GM18502 (cell line): ENCODE results near the gene LCE3A.
"Not testable (repeated sequence)": the region's sequence is repeated elsewhere in the genome, so short reads cannot be mapped to it uniquely, and the experiment has no call there.

Experiments used
- ATAC-seq: cut with Tn5 transposase; IDR thresholded peaks from one replicate; pipeline ENCODE4 v1.9.1; 2021; ENCODE audit warnings: mild to moderate bottlenecking; ENCODE audit not compliant: unreplicated experiment, poor library complexity

The LCE3A gene, protein sequence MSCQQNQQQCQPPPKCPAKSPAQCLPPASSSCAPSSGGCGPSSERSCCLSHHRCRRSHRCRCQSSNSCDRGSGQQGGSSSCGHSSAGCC

DNA sequence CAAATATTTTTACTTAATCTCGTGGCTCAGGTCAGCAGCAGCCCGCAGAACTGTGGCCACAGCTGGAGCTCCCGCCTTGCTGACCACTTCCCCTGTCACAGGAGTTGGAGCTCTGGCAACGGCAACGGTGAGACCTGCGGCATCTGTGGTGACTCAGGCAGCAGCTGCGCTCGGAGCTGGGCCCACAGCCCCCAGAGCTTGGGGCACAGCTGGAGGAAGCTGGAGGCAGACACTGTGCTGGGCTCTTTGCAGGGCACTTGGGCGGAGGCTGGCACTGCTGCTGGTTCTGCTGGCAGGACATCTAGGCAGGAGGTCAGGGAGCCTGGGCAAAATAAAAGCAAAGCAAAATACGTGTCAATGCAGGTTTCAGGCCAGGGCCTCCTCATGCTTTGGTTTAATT is at the start of gene LCE3A:
LCE3A (minus strand) TSS at position 301 of the 400 bp plus-strand sequence; CDS start at position 301, 0 bp downstream.
- no peak for ATAC-seq

DNA sequence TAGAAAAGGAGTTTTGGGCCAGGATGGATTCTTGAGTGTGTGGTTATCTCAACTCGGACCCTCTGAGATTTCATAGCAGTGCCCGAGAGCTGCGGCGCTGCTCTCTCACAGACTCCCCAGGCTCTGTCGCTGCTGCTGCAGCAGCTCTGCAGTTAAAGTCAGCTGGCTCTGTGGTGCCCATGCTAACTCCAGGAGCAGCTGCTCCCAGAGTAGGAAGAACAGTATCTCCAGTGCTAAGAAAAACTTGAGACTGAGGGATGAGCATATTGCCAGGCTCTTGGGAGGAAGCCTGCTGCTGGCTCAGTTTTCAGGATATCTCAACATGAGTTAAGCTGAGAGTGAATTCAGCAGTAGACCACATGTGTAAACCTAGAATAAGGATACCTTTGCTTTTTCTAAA is 44.7 kb upstream of the LCE3A start:
- ATAC-seq = no peak

DNA sequence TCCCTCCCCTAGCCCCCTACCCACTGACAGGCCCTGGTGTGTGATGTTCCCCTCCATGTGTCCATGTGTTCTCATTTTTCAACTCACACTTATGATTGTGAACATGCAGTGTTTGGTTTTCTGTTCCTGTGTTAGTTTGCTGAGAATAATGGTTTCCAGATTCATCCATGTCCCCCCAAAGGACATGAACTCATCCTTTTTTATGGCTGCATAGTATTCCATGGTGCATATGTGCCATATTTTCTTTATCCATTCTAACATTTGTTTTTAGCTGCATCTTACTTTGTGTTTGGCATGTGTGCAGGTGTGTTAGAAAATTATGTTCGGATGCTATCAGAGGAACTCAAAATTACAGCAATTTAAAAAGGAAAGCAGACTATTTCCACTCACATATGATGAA is 43.3 kb upstream of the LCE3A start:
- not testable (repeated sequence) for ATAC-seq

DNA sequence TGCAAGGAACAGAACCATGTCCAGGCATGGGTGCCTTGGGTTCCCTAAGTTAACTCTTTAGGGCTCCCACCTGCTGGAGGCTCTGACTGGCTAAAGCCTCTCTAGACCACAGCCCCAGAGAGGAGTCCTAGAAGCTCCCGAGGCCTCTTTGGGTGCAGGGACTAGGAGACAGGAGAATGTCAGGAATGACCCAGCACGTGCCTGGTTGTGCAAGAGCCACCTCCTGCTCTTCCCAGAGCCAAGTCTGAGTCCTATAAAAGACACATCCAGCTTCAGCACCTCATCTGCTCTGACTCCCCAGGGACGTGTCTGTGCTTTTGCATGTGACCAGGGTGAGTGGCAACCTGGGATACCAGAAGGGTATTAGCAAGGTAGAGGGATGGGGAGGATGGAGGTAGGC is 40.2 kb upstream of the LCE3A start, which contains the start of gene LCE2D:
LCE2D (plus strand) TSS at position 283 of the 400 bp plus-strand sequence. CDS start 726 bp downstream, outside the sequence.
- no peak for ATAC-seq

DNA sequence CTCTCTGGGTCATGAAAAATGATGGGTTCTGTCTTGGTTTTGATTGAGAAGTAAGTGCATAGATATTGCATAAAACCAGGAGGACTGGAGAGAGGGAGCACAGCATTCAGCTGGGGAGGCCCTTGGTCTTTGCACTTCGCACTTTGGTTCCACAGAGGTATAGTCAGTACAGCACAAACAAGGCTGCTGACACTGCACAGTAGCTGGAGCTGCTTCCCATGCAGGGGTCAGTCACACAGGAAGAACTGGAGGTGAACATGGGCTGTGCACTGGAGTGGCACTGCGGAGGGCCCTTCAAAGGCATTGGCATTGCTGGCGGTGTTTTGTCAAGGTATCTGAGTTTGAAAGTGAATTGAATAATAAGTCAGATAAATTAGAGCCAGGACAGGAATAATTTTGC is 35.7 kb upstream of the LCE3A start:
- no peak for ATAC-seq

DNA sequence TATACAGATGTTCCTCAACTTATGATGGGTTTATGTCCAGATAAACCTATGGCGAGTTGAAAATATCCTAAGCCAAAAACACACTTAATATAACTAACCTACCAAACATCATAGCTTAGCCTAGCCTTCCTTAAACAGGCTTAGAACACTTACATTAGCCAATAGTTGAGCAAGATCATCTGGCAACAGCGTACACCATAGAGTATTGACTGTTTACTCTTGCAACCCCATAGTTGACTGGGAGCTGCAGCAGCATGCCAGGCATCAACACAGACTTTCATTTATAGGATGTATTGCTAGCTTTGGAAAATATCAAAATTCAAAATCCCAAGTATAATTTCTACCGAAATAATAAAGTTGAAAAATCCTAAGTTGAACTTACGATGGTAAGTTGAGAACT is 34.8 kb upstream of the LCE3A start:
- no peak for ATAC-seq

DNA sequence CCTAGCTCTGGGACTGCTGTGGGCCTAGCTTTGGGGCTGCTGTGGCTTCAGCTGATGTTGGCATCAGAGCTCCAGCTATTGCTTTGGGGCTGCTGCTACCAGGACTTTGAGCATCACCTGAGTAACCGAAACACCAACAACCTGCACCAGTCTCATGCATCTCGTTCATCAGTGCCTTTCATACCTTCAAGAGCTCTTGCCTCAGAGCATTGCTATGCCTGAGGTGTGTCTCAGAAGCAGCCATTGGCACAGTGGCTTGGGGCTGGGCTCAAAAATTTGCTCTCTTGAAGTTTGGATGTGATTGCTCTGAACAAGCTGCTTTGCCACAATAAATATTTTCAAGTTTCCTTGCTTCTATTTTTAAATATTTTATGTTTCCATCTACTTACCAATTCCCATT is 33.6 kb upstream of the LCE3A start:
- no peak for ATAC-seq

DNA sequence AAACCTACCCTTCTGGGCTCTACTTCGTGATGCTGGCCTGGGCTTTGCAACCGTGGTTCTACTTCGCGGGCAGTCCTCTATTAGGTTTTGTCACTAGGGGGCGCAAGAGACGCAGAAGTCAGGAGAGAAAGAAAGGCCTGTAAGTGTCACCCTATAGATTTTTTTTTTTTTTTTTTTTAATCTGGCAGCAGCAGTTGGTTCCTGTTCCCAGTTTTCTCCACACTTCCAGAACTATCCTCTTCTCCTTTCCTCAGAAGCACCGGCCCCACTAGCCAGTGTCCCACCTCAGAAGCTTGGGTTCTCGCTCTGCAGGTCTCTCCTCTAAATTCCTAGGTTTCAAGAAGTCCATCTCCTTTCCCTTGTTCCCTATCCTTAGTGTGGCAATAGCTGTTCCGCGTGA is 31.2 kb upstream of the LCE3A start:
- ATAC-seq = no peak

DNA sequence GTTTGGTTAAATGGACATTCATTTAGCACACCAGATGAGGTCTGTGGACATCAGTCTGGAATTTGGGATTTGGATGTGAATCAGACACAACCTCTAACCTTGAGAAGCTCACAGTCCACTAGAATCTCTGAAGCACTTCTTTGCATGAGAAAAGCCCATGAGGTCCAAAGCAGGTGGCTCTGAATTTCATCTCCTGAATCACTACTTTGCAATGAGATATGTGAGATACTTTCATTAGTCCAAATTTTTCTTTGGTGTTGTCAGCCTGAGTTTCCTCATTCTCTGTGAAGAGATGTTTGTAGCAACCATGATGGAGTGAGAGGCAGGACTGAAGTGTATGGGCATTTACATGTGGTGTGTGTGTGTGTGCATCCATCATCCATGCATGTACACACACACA is 23.8 kb upstream of the LCE3A start:
- no peak for ATAC-seq

DNA sequence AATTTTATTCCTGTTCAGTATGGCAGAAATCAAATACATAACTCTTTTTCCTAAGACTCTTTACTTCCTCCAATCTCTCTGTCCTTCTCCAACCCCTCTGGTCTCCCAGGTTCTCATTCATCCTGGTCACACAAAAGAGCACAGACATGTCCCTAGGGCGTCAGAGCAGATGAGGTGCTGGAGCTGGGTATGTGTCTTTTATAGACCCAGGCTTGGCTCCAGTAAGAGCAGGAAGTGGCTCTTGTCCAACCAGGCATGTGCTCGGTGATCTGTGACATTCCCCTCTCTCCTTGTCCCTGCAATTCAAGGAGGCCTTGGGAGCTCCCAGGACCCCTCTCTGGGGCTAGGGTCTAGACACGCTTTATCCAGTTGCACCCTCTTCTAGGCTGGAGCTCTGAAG is 22.2 kb upstream of the LCE3A start:
- no peak for ATAC-seq

DNA sequence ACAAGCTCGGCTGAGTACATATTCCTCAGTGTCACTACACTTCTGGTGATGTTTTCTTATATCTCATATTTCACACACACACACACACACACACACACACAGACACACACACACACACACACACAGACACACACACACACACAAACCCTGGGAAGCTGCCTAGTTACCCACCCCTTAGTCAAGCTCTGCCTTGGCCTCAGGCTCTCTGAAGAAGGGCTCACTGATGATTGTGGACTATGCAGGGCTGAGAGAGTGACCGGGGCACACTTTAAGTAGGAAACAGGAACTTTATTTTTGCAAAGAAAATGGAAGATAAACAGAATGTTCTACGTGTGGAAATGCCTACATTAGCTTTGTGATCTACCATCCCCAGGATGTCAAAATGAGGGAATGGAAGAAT is 21.0 kb upstream of the LCE3A start:
- ATAC-seq = no peak

DNA sequence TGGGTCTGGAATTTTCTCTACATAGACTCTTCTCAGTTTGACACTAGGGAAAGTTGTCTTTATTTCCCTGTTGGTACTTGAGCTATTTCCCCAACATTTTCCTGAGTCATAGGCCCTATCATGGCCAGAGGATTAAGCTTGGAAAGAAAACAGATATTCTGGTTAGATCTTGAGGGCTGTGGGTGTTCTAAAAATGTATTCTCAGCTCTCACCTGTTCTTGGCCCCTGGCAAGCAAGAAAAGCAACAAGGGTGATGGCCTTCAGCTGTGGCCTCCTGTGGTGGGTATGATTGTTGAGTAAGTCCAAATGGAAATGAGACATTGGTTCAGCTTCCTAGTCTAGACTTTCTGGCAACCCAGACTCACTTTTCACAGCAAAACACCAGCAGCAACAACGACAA is 17.4 kb upstream of the LCE3A start:
- ATAC-seq = no peak

DNA sequence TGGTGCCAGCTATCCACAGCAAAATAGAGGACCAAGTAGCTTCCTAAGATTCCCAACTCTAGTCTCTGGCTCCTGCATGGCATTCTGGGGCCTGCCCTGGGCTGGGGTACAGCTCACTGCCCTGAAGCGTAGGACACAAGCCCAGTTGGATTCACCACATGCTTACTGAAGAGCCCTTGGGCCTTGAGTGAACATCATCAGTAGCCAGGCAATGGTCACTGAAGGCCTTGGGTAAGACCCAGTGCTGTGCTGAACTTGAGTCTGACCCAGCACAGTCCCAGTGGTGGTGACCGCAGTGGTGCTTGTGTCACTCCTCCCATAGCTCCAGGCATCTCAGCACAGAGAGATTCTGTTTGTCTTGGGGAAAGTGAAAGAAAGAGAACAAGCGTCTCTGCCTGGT is 7.7 kb upstream of the LCE3A start:
- ATAC-seq = no peak

DNA sequence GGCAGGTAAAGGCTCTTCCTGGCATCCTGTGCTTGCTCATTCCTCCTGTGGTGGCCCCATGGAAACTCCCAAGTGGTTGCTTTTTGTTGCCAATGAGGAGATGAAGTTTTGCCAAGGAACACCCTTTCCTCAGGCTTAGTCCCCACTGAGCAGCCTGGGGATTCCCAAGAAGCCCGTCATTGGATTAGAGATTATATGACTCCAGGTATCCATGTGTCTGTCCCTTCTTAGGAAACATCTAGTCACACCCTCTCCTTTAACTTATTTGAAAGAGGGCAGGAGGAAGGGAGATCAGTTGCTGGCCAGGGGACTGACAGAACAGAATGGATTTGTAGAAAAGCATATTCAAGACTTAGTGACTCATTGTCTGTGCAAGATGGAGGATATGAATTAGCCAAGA is 3.8 kb upstream of the LCE3A start:
- ATAC-seq = no peak

DNA sequence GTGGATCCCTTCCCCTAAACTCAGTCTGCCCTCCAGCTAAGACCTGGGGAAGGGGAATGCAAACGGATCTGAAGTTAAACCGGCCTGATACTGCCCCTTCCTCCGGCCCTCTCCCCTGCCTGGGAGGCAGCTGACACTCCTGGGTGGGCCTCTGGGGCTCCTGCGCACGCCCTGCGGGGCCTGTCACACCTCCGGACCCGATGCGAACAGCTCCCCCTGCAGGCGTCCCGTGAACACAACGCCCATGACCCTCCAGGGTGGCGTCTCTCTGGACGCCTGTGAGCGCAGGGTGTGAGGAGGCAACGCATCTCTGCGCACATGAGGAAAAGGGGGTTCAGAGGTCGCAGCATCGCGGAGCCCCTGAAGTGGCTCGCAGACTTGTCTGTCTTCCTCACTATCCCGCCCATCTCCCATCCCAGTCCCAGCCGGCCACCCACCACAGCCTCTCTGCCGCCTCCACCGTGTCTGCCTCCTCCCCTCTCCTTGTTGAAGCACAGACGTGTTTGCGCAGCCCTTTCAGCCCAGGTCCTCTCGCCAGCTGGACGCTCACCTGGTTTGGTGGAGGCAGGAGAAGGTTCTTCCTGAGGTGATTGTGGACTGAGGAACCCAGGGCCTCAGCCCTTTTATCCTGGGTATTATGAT is 421 bp upstream of the LCE3A start:
- no peak for ATAC-seq

DNA sequence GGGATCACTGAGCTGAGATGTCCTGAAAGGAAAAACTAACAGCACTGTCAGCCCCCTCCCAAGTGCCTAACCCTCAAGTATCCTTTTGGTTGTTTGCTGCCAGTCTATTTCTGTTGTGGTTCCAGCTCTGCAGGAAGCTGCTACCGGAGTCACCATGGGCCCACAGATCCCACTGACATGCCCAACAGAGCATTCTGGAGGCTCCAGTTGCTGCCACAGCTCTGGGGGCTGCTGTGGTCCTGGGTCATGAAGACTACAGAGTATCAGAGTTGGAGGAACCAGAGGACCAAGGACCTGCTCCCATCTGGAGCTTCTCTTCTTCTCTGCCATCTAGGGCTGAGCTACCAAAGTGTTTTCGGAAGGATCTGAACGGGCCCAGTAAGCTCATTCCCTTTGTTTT is 910 bp downstream of the LCE3A start:
- no peak for ATAC-seq

DNA sequence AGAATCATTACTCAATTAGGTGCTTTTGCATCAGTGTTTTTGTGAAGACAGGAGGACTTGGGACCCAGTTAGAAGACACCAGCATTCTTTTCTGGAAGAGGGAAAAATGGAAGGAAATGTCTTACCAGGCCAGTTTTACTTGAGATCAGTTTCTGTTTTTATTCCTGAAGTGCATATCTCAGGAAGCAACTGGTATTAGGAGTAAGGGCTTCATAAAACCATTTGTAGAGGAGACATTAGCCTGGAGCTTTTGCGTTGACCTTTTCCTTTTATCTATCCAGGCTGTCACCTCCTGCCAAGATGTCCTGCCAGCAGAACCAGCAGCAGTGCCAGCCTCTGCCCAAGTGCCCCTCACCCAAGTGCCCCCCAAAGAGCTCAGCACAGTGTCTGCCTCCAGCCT is 9.4 kb downstream of the LCE3A start, which contains the start of gene LCE3B:
LCE3B (plus strand) TSS at position 301 of the 400 bp plus-strand sequence; CDS start at position 301, 0 bp downstream.
- no peak for ATAC-seq

DNA sequence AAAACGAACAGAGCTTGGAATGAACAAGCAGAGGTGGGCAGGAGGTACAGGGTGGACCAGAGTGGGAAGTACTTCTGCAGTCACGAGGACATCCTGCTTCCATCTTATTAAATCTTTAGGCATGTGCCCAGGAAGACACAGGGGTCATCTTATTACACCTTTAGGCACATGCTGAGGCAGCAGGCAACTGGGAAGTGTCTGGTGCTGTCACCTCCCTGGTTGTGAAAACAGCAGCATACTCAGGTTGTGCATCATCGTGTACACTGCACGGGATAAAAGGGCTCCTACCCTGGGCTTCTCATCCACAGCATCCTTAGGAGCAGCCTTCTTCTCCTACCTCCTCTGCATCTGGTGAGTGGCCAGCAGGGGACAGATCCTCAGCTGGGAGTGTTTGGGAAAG is 23.0 kb downstream of the LCE3A start, which contains the start of gene LCE3C:
LCE3C (plus strand) TSS at position 301 of the 400 bp plus-strand sequence. CDS start 498 bp downstream, outside the sequence.
- no peak for ATAC-seq

DNA sequence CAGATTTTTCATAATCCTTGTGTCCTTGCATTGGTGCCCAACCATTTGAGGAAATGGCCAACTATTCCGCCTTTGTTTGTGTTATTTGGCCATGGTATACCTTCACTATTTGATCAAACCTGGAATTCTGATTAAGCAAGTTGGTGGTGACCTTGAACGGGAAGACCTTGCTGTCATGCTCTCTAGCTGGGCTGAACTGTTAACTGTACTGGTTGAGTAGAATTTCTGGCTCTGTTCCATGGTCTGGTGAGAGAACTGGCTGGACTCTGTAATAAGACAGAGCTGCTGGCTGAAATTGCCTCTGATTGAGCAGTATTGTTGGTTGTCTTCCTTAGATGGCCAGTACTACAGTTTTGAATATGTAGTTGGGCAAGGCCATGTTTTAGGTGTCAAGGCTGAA is 25.9 kb downstream of the LCE3A start:
- no peak for ATAC-seq

DNA sequence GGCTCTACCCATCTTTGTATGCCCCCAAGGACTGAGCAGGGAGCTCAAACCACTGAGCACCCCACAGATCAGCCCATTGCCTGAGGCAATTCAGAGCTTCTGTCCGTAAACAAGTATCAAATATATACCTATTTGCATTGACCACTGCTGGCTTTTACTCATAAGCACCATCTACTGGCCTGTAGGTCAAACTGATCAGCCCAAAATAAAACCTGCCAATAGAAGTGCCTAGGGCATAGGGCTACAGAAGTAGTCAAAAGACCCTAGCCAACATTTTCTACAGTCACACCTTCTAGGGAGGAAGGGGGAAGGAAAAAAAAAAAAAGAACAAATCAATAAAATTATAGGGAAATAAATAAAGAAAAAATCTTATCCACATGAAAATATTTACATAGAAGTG is 37.3 kb downstream of the LCE3A start:
- no peak for ATAC-seq

DNA sequence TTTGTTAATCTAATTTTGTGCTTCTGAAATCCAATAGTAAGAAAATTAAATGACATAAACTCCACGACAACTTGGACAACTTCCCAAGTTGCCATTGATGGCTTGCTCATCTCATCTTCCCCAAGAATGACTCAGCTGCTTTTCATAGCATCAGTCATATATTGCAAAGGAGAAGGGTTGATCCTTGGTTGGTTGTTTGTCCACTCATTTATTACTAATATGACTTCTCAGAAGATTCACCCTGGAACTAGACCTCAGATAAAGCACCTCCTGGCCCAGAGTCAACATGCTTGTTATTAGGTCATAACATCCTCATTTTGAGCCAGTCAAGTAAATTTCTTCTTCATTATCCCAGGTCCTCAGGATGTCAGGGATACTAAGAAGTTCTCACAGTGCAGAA is 40.3 kb downstream of the LCE3A start:
- ATAC-seq = no peak

DNA sequence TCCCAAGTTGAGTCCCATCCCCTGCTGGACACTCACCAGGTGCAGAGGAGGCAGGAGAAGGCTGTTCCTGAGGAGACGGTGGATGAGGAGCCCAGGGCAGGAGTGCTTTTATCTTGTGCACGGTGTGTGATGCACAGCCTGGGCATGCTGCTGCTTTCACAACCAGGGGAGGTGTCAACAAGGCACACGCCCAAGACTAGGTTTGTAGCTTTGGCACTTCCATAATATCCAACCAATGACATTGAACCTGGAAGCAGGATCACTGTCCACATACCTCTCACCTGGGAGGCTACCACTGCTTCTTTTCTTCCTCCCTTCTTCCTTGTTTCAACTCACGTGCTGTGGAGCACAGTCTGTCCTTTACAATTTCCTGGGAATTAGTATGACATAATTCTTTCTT is 42.5 kb downstream of the LCE3A start, which contains the start of gene LCE3D:
LCE3D (minus strand) TSS at position 84 of the 400 bp plus-strand sequence. CDS start 580 bp downstream, outside the sequence.
- no peak for ATAC-seq
